Measurements from ENCODE around the gene TEX2. TPM values are rescaled to one million over a fixed set of nuclear protein-coding genes. Genes with fewer than 3 reads are reported as not detected.

Gene TEX2
- total and polyA plus RNA-seq, 8 donors: 8.9 to 30.3 (median 22.4) TPM

GRCh38 chr17:64291268-64291851 lies 28.3 kb upstream of the TEX2 start:
- Histone ChIP-seq H3K4me1 (no peaks in the 10 kb centered on the region), H3K9me3 (no peaks in the 10 kb centered on the region), H3K36me3 (no peaks in the 10 kb centered on the region), H3K27me3 (no peaks in the 10 kb centered on the region), H3K4me3 (no peak overlapping the region), H3K27ac (no peak overlapping the region)
- DNase-seq (no peak), ATAC-seq (no peak), FAIRE-seq (no peak)
- 69 to 79% methylated on average over 9 of the region's 9 CpGs for WGBS, 2 donors
- TF ChIP-seq CTCF (IDR thresholded peaks at IDR 0.05): no peak
- intact Hi-C loops (cut with DNase I): no loop called here

- no peaks in the 10 kb centered on the region for H3K36me3 ChIP-seq
- H3K27me3 ChIP-seq: no peaks in the 10 kb centered on the region
- DNase-seq (no peak), ATAC-seq (no peak), FAIRE-seq (no peak)
- no peak overlapping the region for H3K27ac ChIP-seq
- H3K4me3 ChIP-seq: no peak overlapping the region
- WGBS, 2 donors: 26 to 38% methylated on average over 4 of the region's 4 CpGs
- no peaks in the 10 kb centered on the region for H3K4me1 ChIP-seq
- TF ChIP-seq CTCF (IDR thresholded peaks at IDR 0.05): no peak
- intact Hi-C loops (cut with DNase I): loop anchor here in 1 of 3 donors (10.0 kb wide), 1 partner anchor 375 kb away; the partner anchor contains the start of genes CSHL1 and GH1
- H3K9me3 ChIP-seq: no peaks in the 10 kb centered on the region
These were observed 26.7 kb upstream of the TEX2 start for GRCh38 chr17:64289741-64290141.

- ATAC-seq (peak in 1 of 4 donors; percentile 17), DNase-seq (no peak), FAIRE-seq (no peak)
- Histone ChIP-seq H3K9me3 (no peaks in the 10 kb centered on the region), H3K36me3 (no peaks in the 10 kb centered on the region), H3K4me3 (no peak overlapping the region), H3K27me3 (no peaks in the 10 kb centered on the region), H3K4me1 (peaks cover 0 to 3% (median 0%) of the 10 kb centered on the region in 3 donors), H3K27ac (no peak overlapping the region)
- 29 to 32% methylated on average over 4 of the region's 4 CpGs for WGBS, 2 donors
- intact Hi-C loops (cut with DNase I): loop anchor here in 1 of 3 donors (5.0 to 10.0 kb wide), 2 partner anchors 135 to 368 kb away; partner anchors contain the start of genes CSHL1 and GH1
- no peak for TF ChIP-seq CTCF (IDR thresholded peaks at IDR 0.05)
These were observed 19.7 kb upstream of the TEX2 start for GRCh38 chr17:64282753-64283080.

- Histone ChIP-seq H3K4me1 (peaks cover 0 to 3% (median 0%) of the 10 kb centered on the region in 3 donors), H3K4me3 (no peak overlapping the region), H3K27ac (no peak overlapping the region), H3K9me3 (no peaks in the 10 kb centered on the region), H3K27me3 (no peaks in the 10 kb centered on the region), H3K36me3 (no peaks in the 10 kb centered on the region)
- FAIRE-seq: no peak
- peak in 5 of 6 donors; percentile 32 to 65 (median 51) for DNase-seq
- intact Hi-C loops (cut with DNase I): loop anchor here in 1 of 3 donors (5.0 to 10.0 kb wide), 2 partner anchors 135 to 367 kb away; partner anchors contain the start of genes CSHL1 and GH1
- peak; percentile 55 to 72 (median 61) for TF ChIP-seq CTCF (IDR thresholded peaks at IDR 0.05)
- ATAC-seq: peak; percentile 70 to 93 (median 86)
- 41 to 43% methylated on average over 19 of the region's 19 CpGs for WGBS, 2 donors
These were observed 19.1 kb upstream of the TEX2 start for GRCh38 chr17:64281962-64282752.
